GM23338 (cell line): ENCODE measurements around the gene EML1. TPM values are rescaled to one million over a fixed set of nuclear protein-coding genes. Genes with fewer than 3 reads are reported as not detected.

Experiments
- ATAC-seq: fragments of 200-7000 bp; cut with Tn5 transposase; 3 replicates; pipeline ENCODE4 v1.9.1; 2020
- DNase-seq: peaks from one replicate; pipeline ENCODE4 v3.0.0-alpha.2; 2015; ENCODE audit warnings: low spot score
- H2AFZ ChIP-seq: fragments of 200-600 bp; sonication (generic); 2 replicates; pipeline ENCODE4 v1.8.0; 2016; ENCODE audit warnings: antibody characterized with exemption, mild to moderate bottlenecking, moderate library complexity
- H3F3A ChIP-seq: fragments of 200-600 bp; sonication (generic); replicated peaks from 2 replicates; pipeline ENCODE4 v1.8.0; 2017; ENCODE audit warnings: antibody characterized with exemption, mixed run types, low read depth
- H3K27ac ChIP-seq: fragments of 200-600 bp; sonication (generic); 2 replicates; pipeline ENCODE4 v1.6.1; 2016; ENCODE audit warnings: low read depth
- H3K27me3 ChIP-seq: fragments of 200-600 bp; sonication (generic); 2 replicates; pipeline ENCODE4 v1.8.0; 2016; ENCODE audit warnings: mild to moderate bottlenecking, mixed run types, moderate library complexity; ENCODE audit not compliant: insufficient read depth
- H3K36me3 ChIP-seq: fragments of 200-600 bp; sonication (generic); 2 replicates; pipeline ENCODE4 v1.8.0; 2016; ENCODE audit warnings: mild to moderate bottlenecking; ENCODE audit not compliant: insufficient read depth
- H3K4me1 ChIP-seq: fragments of 200-600 bp; sonication (generic); 2 replicates; pipeline ENCODE4 v1.8.0; 2016; ENCODE audit warnings: mild to moderate bottlenecking, moderate library complexity; ENCODE audit not compliant: insufficient read depth
- H3K4me2 ChIP-seq: fragments of 200-600 bp; sonication (generic); 2 replicates; pipeline ENCODE4 v1.7.1; 2017; ENCODE audit warnings: mixed run types
- H3K4me3 ChIP-seq: fragments of 200-600 bp; sonication (generic); 2 replicates; pipeline ENCODE4 v1.6.1; 2016; ENCODE audit warnings: mixed run types
- H3K79me2 ChIP-seq: fragments of 200-600 bp; sonication (generic); replicated peaks from 2 replicates; pipeline ENCODE4 v1.8.0; 2017; ENCODE audit warnings: mild to moderate bottlenecking; ENCODE audit not compliant: insufficient read depth
- H3K9me2 ChIP-seq: fragments of 200-600 bp; sonication (generic); 2 replicates; pipeline ENCODE4 v1.8.0; 2017; ENCODE audit not compliant: insufficient read depth
- H4K20me1 ChIP-seq: fragments of 200-600 bp; sonication (generic); replicated peaks from 2 replicates; pipeline ENCODE4 v1.8.0; 2017; ENCODE audit warnings: mild to moderate bottlenecking; ENCODE audit not compliant: insufficient read depth
- H3K27ac Mint-ChIP-seq: 2 replicates; pipeline ENCODE4 v1.8.0; 2020; ENCODE audit warnings: inconsistent platforms, mild to moderate bottlenecking, moderate library complexity, mixed read lengths
- H3K27me3 Mint-ChIP-seq: 3 replicates; pipeline ENCODE4 v1.8.0; 2022; ENCODE audit warnings: low read depth, mild to moderate bottlenecking, moderate library complexity, mixed read lengths, inconsistent platforms; ENCODE audit not compliant: insufficient read depth, poor library complexity
- H3K36me3 Mint-ChIP-seq: 3 replicates; pipeline ENCODE4 v1.8.0; 2021; ENCODE audit warnings: low read depth, mild to moderate bottlenecking, inconsistent platforms, moderate library complexity, mixed read lengths
- H3K4me1 Mint-ChIP-seq: 3 replicates; pipeline ENCODE4 v1.8.0; 2020; ENCODE audit warnings: mild to moderate bottlenecking, inconsistent platforms, mixed read lengths
- H3K4me3 Mint-ChIP-seq: 3 replicates; pipeline ENCODE4 v1.8.0; 2021; ENCODE audit warnings: moderate library complexity, mild to moderate bottlenecking, inconsistent platforms, mixed read lengths
- H3K9me3 Mint-ChIP-seq: 3 replicates; pipeline ENCODE4 v1.8.0; 2020; ENCODE audit warnings: moderate library complexity, mild to moderate bottlenecking, inconsistent platforms, mixed read lengths
- JUNB ChIP-seq: IDR thresholded peaks from one replicate; pipeline ENCODE4 v1.6.1; 2016; ENCODE audit warnings: antibody characterized with exemption; ENCODE audit not compliant: unreplicated experiment
- POLR2AphosphoS5 ChIP-seq: IDR thresholded peaks from 2 replicates; pipeline ENCODE4 v1.6.1; 2016; ENCODE audit warnings: antibody characterized with exemption, low read depth
- REST ChIP-seq: IDR thresholded peaks from one replicate; pipeline ENCODE4 v1.6.1; 2018; ENCODE audit warnings: antibody characterized with exemption; ENCODE audit not compliant: unreplicated experiment
- STAT1 ChIP-seq: IDR thresholded peaks from one replicate; pipeline ENCODE4 v1.6.1; 2016; ENCODE audit warnings: antibody characterized with exemption; ENCODE audit not compliant: unreplicated experiment
- ZNF114 ChIP-seq: fragments of 250-450 bp; sonication (Bioruptor Pico); IDR thresholded peaks from 2 replicates; pipeline ENCODE4 v1.5.0; 2020; ENCODE audit warnings: mild to moderate bottlenecking, moderate library complexity
- ZNF462 ChIP-seq: fragments of 250-450 bp; sonication (Bioruptor Pico); IDR thresholded peaks from 2 replicates; pipeline ENCODE4 v1.5.0; 2020; ENCODE audit warnings: mild to moderate bottlenecking, moderate library complexity
- polyA plus RNA-seq: library from polyadenylated mRNA; unstranded; fragments of >200 nt; fragmentation: Nextera tagmentation; extraction: Ambion mirVana; gene quantifications from 2 replicates; pipeline ENCODE4 v1.2.1, GENCODE V29; 2016
- total RNA-seq: library from RNA; depleted of rRNA; stranded (reverse); fragments of >200 nt; shearing (Covaris generic); gene quantifications from 2 replicates; pipeline ENCODE4 v1.2.3, GENCODE V29; 2014

EML1 gene
- total and polyA plus RNA-seq, 2 experiments from 2014 or later: 7.0 to 18.1 TPM

GRCh38 chr14:99943620-99944019 is 150.4 kb downstream of the EML1 start (continued):
- no peak for TF ChIP-seq ZNF462 (CRISPR knock-in tag)
- no peak for TF ChIP-seq REST
- no peak for TF ChIP-seq STAT1
- no peak for TF ChIP-seq ZNF114 (CRISPR knock-in tag)

- Histone ChIP-seq H3K36me3 (no peaks in the 10 kb centered on the region), H3K27me3 (no peaks in the 10 kb centered on the region; the same call in 1 of the 2 replicates), H3K27ac (no peak overlapping the region), H2AFZ (no peak overlapping the region), H3K4me3 (no peak overlapping the region), H4K20me1 (peaks cover 3% of the 10 kb centered on the region; the same call in 1 of the 2 replicates), H3K79me2 (no peaks in the 10 kb centered on the region), H3K4me1 (peaks cover 4% of the 10 kb centered on the region; the same call in 1 of the 2 replicates), H3K9me2 (no peaks in the 10 kb centered on the region), H3K4me2 (no peak overlapping the region), H3F3A (no peaks in the 10 kb centered on the region)
- no peaks in the 10 kb centered on the region; the same call in 2 of the 3 replicates for H3K36me3 Mint-ChIP-seq
- H3K27me3 Mint-ChIP-seq: peaks cover 16% of the 10 kb centered on the region
- H3K27ac Mint-ChIP-seq: no peak overlapping the region
- no peak for DNase-seq
- peaks cover 14% of the 10 kb centered on the region for H3K4me1 Mint-ChIP-seq
- ATAC-seq: no peak
- no peak overlapping the region for H3K4me3 Mint-ChIP-seq
- H3K9me3 Mint-ChIP-seq: no peaks in the 10 kb centered on the region
- TF ChIP-seq ZNF462 (CRISPR knock-in tag) (no peak), JUNB (no peak), POLR2AphosphoS5 (no peak), STAT1 (no peak)
Measured at GRCh38 chr14:99944241-99944651, 151.0 kb downstream of the EML1 start.
